ENCODE measurements around the gene ACP6. TPM values are rescaled to one million over a fixed set of nuclear protein-coding genes. Genes with fewer than 3 reads are reported as not detected.

Gene ACP6
- total RNA-seq, 2 experiments from 2014 or later = 20.0 to 38.6 TPM

GRCh38 chr1:147626291-147626690 lies 44.0 kb downstream of the ACP6 start:
- Histone ChIP-seq H2AFZ (ENCODE audit: low read length) (no peak overlapping the region), H3K79me2 (ENCODE audit: insufficient read depth, low read depth, low read length) (no peaks in the 10 kb centered on the region), H3K4me3 (ENCODE audit: low read depth, low read length, poor library complexity, severe bottlenecking) (no peak overlapping the region), H3K9me3 (ENCODE audit: low read length) (no peaks in the 10 kb centered on the region), H3K36me3 (ENCODE audit: insufficient read depth, low read length) (no peaks in the 10 kb centered on the region), H3K4me1 (ENCODE audit: insufficient read depth, low read length, poor library complexity, severe bottlenecking) (peaks cover 9% of the 10 kb centered on the region), H3K4me2 (ENCODE audit: low read length) (no peak overlapping the region), H3K9me2 (ENCODE audit: insufficient read depth, low read length) (no peaks in the 10 kb centered on the region), H3K27ac (ENCODE audit: low read depth, low read length, poor library complexity, severe bottlenecking) (no peak overlapping the region), H4K20me1 (ENCODE audit: insufficient read depth, low read length) (no peaks in the 10 kb centered on the region)
- no peak for DNase-seq (ENCODE audit: low spot score)
- intact Hi-C loops (cut with micrococcal nuclease; ENCODE audit: unreplicated experiment) = loop anchor here (5.0 kb wide), 1 partner anchor 266 kb away; no protein-coding TSS in a partner anchor
- no TSS peak for BruUV-seq (replicated peaks)
- POLR2A ChIA-PET = no interaction called here
- TF ChIP-seq EZH2phosphoT487 (IDR thresholded peaks at IDR 0.05; ENCODE audit: borderline replicate concordance, low read depth, low read length) (no peak), CTCF (conservative IDR thresholded peaks at IDR 0.05; ENCODE audit: low read length) (no peak)
- CTCF ChIA-PET (ENCODE audit: unreplicated experiment) = no interaction called here

GRCh38 chr1:147625362-147625995 lies 44.8 kb downstream of the ACP6 start:
- CTCF ChIA-PET (ENCODE audit: unreplicated experiment) = no interaction called here
- H3K4me2 ChIP-seq (ENCODE audit: low read length) = no peak overlapping the region
- no peak overlapping the region for H2AFZ ChIP-seq (ENCODE audit: low read length)

More at GRCh38 chr1:147625362-147625995, 44.8 kb downstream of the ACP6 start:
- H3K9me3 ChIP-seq (ENCODE audit: low read length) = no peaks in the 10 kb centered on the region
- DNase-seq (ENCODE audit: low spot score) = no peak
- H3K79me2 ChIP-seq (ENCODE audit: insufficient read depth, low read depth, low read length) = no peaks in the 10 kb centered on the region
- TF ChIP-seq EZH2phosphoT487 (IDR thresholded peaks at IDR 0.05; ENCODE audit: borderline replicate concordance, low read depth, low read length) (no peak), CTCF (conservative IDR thresholded peaks at IDR 0.05; ENCODE audit: low read length) (no peak)
- intact Hi-C loops (cut with micrococcal nuclease; ENCODE audit: unreplicated experiment) = loop anchor here (5.0 kb wide), 1 partner anchor 267 kb away; no protein-coding TSS in a partner anchor
- no peaks in the 10 kb centered on the region for H3K9me2 ChIP-seq (ENCODE audit: insufficient read depth, low read length)
- no peaks in the 10 kb centered on the region for H4K20me1 ChIP-seq (ENCODE audit: insufficient read depth, low read length)
- H3K4me3 ChIP-seq (ENCODE audit: low read depth, low read length, poor library complexity, severe bottlenecking) = no peak overlapping the region
- POLR2A ChIA-PET = no interaction called here
- BruUV-seq (replicated peaks) = no TSS peak
- peaks cover 5% of the 10 kb centered on the region; the same call in 1 of the 2 replicates for H3K36me3 ChIP-seq (ENCODE audit: insufficient read depth, low read length)
- no peak overlapping the region for H3K27ac ChIP-seq (ENCODE audit: low read depth, low read length, poor library complexity, severe bottlenecking)
- peaks cover 9% of the 10 kb centered on the region for H3K4me1 ChIP-seq (ENCODE audit: insufficient read depth, low read length, poor library complexity, severe bottlenecking)
